ENCODE results near the gene TRMT2A. TPM values are rescaled to one million over a fixed set of nuclear protein-coding genes. Genes with fewer than 3 reads are reported as not detected.

TRMT2A gene
- total RNA-seq, 1 donor from 2014 or later: 44.8 TPM

- peaks cover 8% of the 10 kb centered on the region for H3K27me3 Mint-ChIP-seq (ENCODE audit: unreplicated experiment)
- H3K36me3 Mint-ChIP-seq (ENCODE audit: low read depth, unreplicated experiment): peaks cover 5% of the 10 kb centered on the region
- no peak for DNase-seq (ENCODE audit: low spot score)
- no peak overlapping the region for H3K4me3 Mint-ChIP-seq (ENCODE audit: unreplicated experiment)
- TF ChIP-seq CTCF (IDR thresholded peaks at IDR 0.05; ENCODE audit: unreplicated experiment): no peak
- no peaks in the 10 kb centered on the region for H3K9me3 Mint-ChIP-seq (ENCODE audit: unreplicated experiment)
- no peak overlapping the region for H3K27ac Mint-ChIP-seq (ENCODE audit: unreplicated experiment)
- H3K4me1 Mint-ChIP-seq (ENCODE audit: unreplicated experiment): peaks cover 4% of the 10 kb centered on the region
These were observed 50.2 kb downstream of the TRMT2A start for GRCh38 chr22:20066617-20067383.

GRCh38 chr22:20065896-20066616 is 51.0 kb downstream of the TRMT2A start:
- Mint-ChIP-seq H3K36me3 (ENCODE audit: low read depth, unreplicated experiment) (peaks cover 5% of the 10 kb centered on the region), H3K4me3 (ENCODE audit: unreplicated experiment) (no peak overlapping the region), H3K9me3 (ENCODE audit: unreplicated experiment) (no peaks in the 10 kb centered on the region), H3K4me1 (ENCODE audit: unreplicated experiment) (peaks cover 4% of the 10 kb centered on the region), H3K27ac (ENCODE audit: unreplicated experiment) (no peak overlapping the region), H3K27me3 (ENCODE audit: unreplicated experiment) (peaks cover 5% of the 10 kb centered on the region)
- no peak for DNase-seq (ENCODE audit: low spot score)
- TF ChIP-seq CTCF (IDR thresholded peaks at IDR 0.05; ENCODE audit: unreplicated experiment): no peak

GRCh38 chr22:20064545-20065262 is 52.3 kb downstream of the TRMT2A start:
- peaks cover 5% of the 10 kb centered on the region for H3K27me3 Mint-ChIP-seq (ENCODE audit: unreplicated experiment)
- H3K4me3 Mint-ChIP-seq (ENCODE audit: unreplicated experiment): no peak overlapping the region
- no peak overlapping the region for H3K27ac Mint-ChIP-seq (ENCODE audit: unreplicated experiment)
- H3K36me3 Mint-ChIP-seq (ENCODE audit: low read depth, unreplicated experiment): peaks cover 5% of the 10 kb centered on the region
- TF ChIP-seq CTCF (IDR thresholded peaks at IDR 0.05; ENCODE audit: unreplicated experiment): no peak
- no peaks in the 10 kb centered on the region for H3K9me3 Mint-ChIP-seq (ENCODE audit: unreplicated experiment)
- DNase-seq (ENCODE audit: low spot score): no peak
- peaks cover 4% of the 10 kb centered on the region for H3K4me1 Mint-ChIP-seq (ENCODE audit: unreplicated experiment)

- H3K36me3 Mint-ChIP-seq (ENCODE audit: low read depth, unreplicated experiment): peaks cover 5% of the 10 kb centered on the region
- H3K27me3 Mint-ChIP-seq (ENCODE audit: unreplicated experiment): peaks cover 5% of the 10 kb centered on the region
- no peak for TF ChIP-seq CTCF (IDR thresholded peaks at IDR 0.05; ENCODE audit: unreplicated experiment)
- no peak for DNase-seq (ENCODE audit: low spot score)
- H3K27ac Mint-ChIP-seq (ENCODE audit: unreplicated experiment): no peak overlapping the region
- H3K4me1 Mint-ChIP-seq (ENCODE audit: unreplicated experiment): peaks cover 4% of the 10 kb centered on the region
- no peak overlapping the region for H3K4me3 Mint-ChIP-seq (ENCODE audit: unreplicated experiment)
- no peaks in the 10 kb centered on the region for H3K9me3 Mint-ChIP-seq (ENCODE audit: unreplicated experiment)
These were observed 52.9 kb downstream of the TRMT2A start for GRCh38 chr22:20064140-20064480.

Measured in endothelial cell (in vitro differentiated cells).